H1 (cell line): ENCODE results near the gene CLIC1. TPM values are rescaled to one million over a fixed set of nuclear protein-coding genes. Genes with fewer than 3 reads are reported as not detected.

ENCODE experiments used
- CTCF ChIA-PET: fragments of 300-600 bp; sonication (Branson Sonifier 250); formaldehyde crosslinking; loops from one replicate; lab custom pipeline; 2021; ENCODE audit not compliant: partially characterized antibody; lab: Charles Lee
- POLR2A ChIA-PET: fragments of 300-600 bp; sonication (Branson Sonifier 250); formaldehyde crosslinking; loops from one replicate; lab custom pipeline; 2021; ENCODE audit warnings: inconsistent platforms; ENCODE audit not compliant: partially characterized antibody; lab: Charles Lee
- DNase-seq, 2 experiments: peaks; one replicate each; pipeline versions ENCODE4 v3.0.0 to v3.0.0-alpha.2; 2010 to 2022; ENCODE audit warnings: low spot score in 2 of 2, low read depth in 1 of 2, mixed read lengths in 1 of 2
- FAIRE-seq: peaks from 2 replicates; lab custom pipeline; 2011; peaks lifted over from hg19 to GRCh38; lab: Jason Lieb, UNC
- H2AFZ ChIP-seq: 2 replicates; pipeline ENCODE4 v1.8.1; 2012; ENCODE audit warnings: low read length, inconsistent platforms
- H2AK5ac ChIP-seq: 2 replicates; pipeline ENCODE4 v1.6.1; 2013; ENCODE audit warnings: low read depth, low read length
- H2BK120ac ChIP-seq: replicated peaks from 2 replicates; pipeline ENCODE3; 2013; ENCODE audit warnings: low read depth, low read length, inconsistent platforms
- H2BK12ac ChIP-seq: 2 replicates; pipeline ENCODE4 v1.6.1; 2013; ENCODE audit warnings: low read depth, low read length
- H2BK15ac ChIP-seq: 2 replicates; pipeline ENCODE4 v1.6.1; 2013; ENCODE audit warnings: low read length
- H2BK20ac ChIP-seq: 2 replicates; pipeline ENCODE4 v1.6.1; 2013; ENCODE audit warnings: low read length
- H2BK5ac ChIP-seq: 2 replicates; pipeline ENCODE4 v1.6.1; 2013; ENCODE audit warnings: low read depth, low read length
- H3K14ac ChIP-seq: 2 replicates; pipeline ENCODE4 v1.6.1; 2013; ENCODE audit warnings: inconsistent platforms; ENCODE audit not compliant: insufficient read length
- H3K18ac ChIP-seq: 2 replicates; pipeline ENCODE4 v1.6.1; 2013; ENCODE audit warnings: low read length; ENCODE audit errors: extremely low read depth
- H3K23ac ChIP-seq: 2 replicates; pipeline ENCODE4 v1.6.1; 2013; ENCODE audit warnings: inconsistent platforms; ENCODE audit not compliant: insufficient read length
- H3K23me2 ChIP-seq: 2 replicates; pipeline ENCODE4 v1.6.1; 2013; ENCODE audit warnings: low read depth, low read length
- H3K27ac ChIP-seq: 2 replicates; pipeline ENCODE4 v1.6.1; 2011; ENCODE audit warnings: low read depth, low read length, inconsistent platforms
- H3K27me3 ChIP-seq, 4 experiments: replicated peaks in 1 of 4; 1 replicate in 1 of 4; 2 replicates in 3 of 4; pipeline versions ENCODE4 v1.6.1 to v1.8.1; 2011 to 2013; ENCODE audit warnings: low read length in 3 of 4, mild to moderate bottlenecking in 3 of 4, inconsistent platforms in 2 of 4, mixed read lengths in 2 of 4, moderate library complexity in 1 of 4; ENCODE audit not compliant: control insufficient read depth in 3 of 4, insufficient read depth in 3 of 4; ENCODE audit errors: extremely low read depth in 1 of 4
- H3K36me3 ChIP-seq, 4 experiments: 2 replicates each; pipeline versions ENCODE4 v1.6.1 to v1.8.1; 2011 to 2013; ENCODE audit warnings: mild to moderate bottlenecking in 4 of 4, low read length in 3 of 4, moderate library complexity in 2 of 4, control low read depth in 1 of 4, inconsistent platforms in 1 of 4; ENCODE audit not compliant: insufficient read depth in 4 of 4, control insufficient read depth in 2 of 4
- H3K4ac ChIP-seq: replicated peaks from 2 replicates; pipeline ENCODE3; 2013; ENCODE audit warnings: low read length, low read depth, mixed read lengths, inconsistent platforms; ENCODE audit not compliant: insufficient read length
- H3K4me1 ChIP-seq, 4 experiments: replicated peaks in 1 of 4; 1 replicate in 1 of 4; 2 replicates in 3 of 4; pipeline versions ENCODE4 v1.6.1 to v1.8.1; 2011 to 2013; ENCODE audit warnings: low read length in 3 of 4, inconsistent platforms in 2 of 4, mixed read lengths in 1 of 4; ENCODE audit not compliant: insufficient read depth in 4 of 4, control insufficient read depth in 3 of 4
- H3K4me2 ChIP-seq, 2 experiments: 2 replicates each; pipeline versions ENCODE4 v1.6.1 to v1.8.1; 2011 to 2013; ENCODE audit warnings: low read depth in 2 of 2, low read length in 2 of 2, control low read depth in 1 of 2, inconsistent platforms in 1 of 2, mild to moderate bottlenecking in 1 of 2; ENCODE audit not compliant: insufficient read depth in 1 of 2
- H3K4me3 ChIP-seq, 4 experiments: fragments of 200-600, 300-600 bp in 1 of 4; sonication (generic), shearing (Covaris generic), sonication (Bioruptor Twin) in 1 of 4; 2 replicates each; pipeline versions ENCODE4 v1.5.1 to v1.8.1; 2011 to 2016; ENCODE audit warnings: low read length in 4 of 4, low read depth in 3 of 4, control low read depth in 2 of 4, inconsistent platforms in 2 of 4, mild to moderate bottlenecking in 2 of 4, mixed read lengths in 1 of 4, moderate library complexity in 1 of 4; ENCODE audit not compliant: insufficient read depth in 2 of 4; ENCODE audit errors: extremely low read depth in 1 of 4
- H3K56ac ChIP-seq: replicated peaks from 2 replicates; pipeline ENCODE3; 2013; ENCODE audit warnings: low read depth, mild to moderate bottlenecking, mixed read lengths, low read length, inconsistent platforms; ENCODE audit not compliant: insufficient read length
- H3K79me1 ChIP-seq: 2 replicates; pipeline ENCODE4 v1.6.1; 2013; ENCODE audit warnings: low read depth, low read length, control low read depth
- H3K79me2 ChIP-seq, 2 experiments: 2 replicates each; pipeline versions ENCODE4 v1.6.1 to v1.8.1; 2012 to 2013; ENCODE audit warnings: low read length in 2 of 2, mild to moderate bottlenecking in 2 of 2, inconsistent platforms in 1 of 2; ENCODE audit not compliant: insufficient read depth in 2 of 2, control insufficient read depth in 1 of 2
- H3K9ac ChIP-seq, 4 experiments: replicated peaks in 1 of 4; 1 replicate in 1 of 4; 2 replicates in 3 of 4; pipeline versions ENCODE4 v1.6.1 to v1.8.1; 2011 to 2013; ENCODE audit warnings: low read depth in 3 of 4, low read length in 3 of 4, control low read depth in 2 of 4, mild to moderate bottlenecking in 2 of 4, moderate library complexity in 2 of 4, inconsistent platforms in 1 of 4; ENCODE audit errors: extremely low read depth in 1 of 4
- H3K9me3 ChIP-seq, 2 experiments: 2 replicates each; pipeline versions ENCODE4 v1.6.1 to v1.8.1; 2012 to 2013; ENCODE audit warnings: mild to moderate bottlenecking in 2 of 2, moderate library complexity in 2 of 2, control low read depth in 1 of 2, inconsistent platforms in 1 of 2, low read depth in 1 of 2, low read length in 1 of 2, mixed read lengths in 1 of 2; ENCODE audit not compliant: insufficient read depth in 2 of 2
- H4K20me1 ChIP-seq, 2 experiments: replicated peaks in 1 of 2; 2 replicates each; pipeline versions ENCODE3 to v1.8.1; 2011 to 2013; ENCODE audit warnings: inconsistent platforms in 2 of 2, low read length in 2 of 2, mild to moderate bottlenecking in 1 of 2; ENCODE audit not compliant: insufficient read depth in 2 of 2, control insufficient read depth in 1 of 2
- H4K5ac ChIP-seq: 2 replicates; pipeline ENCODE4 v1.6.1; 2013; ENCODE audit warnings: low read length, low read depth, mixed read lengths, inconsistent platforms; ENCODE audit not compliant: insufficient read length
- H4K8ac ChIP-seq: 2 replicates; pipeline ENCODE4 v1.8.0; 2013; ENCODE audit warnings: mild to moderate bottlenecking, moderate library complexity, low read length, inconsistent platforms; ENCODE audit not compliant: insufficient read depth; ENCODE audit errors: extremely low read depth
- H4K91ac ChIP-seq: replicated peaks from 2 replicates; pipeline ENCODE3; 2013; ENCODE audit warnings: low read length, mixed read lengths, inconsistent platforms; ENCODE audit not compliant: insufficient read length
- BACH1 ChIP-seq: IDR thresholded peaks from 2 replicates; pipeline ENCODE4 v1.6.1; 2012; ENCODE audit warnings: low read length, improper control_type of control experiment
- SAP30 ChIP-seq: fragments of 300-600 bp; sonication (generic); IDR thresholded peaks from 2 replicates; pipeline ENCODE4 v1.7.1; 2012; ENCODE audit warnings: low read length, moderate library complexity, mild to moderate bottlenecking, inconsistent platforms; ENCODE audit not compliant: insufficient read depth, insufficient replicate concordance
- USF2 ChIP-seq: IDR thresholded peaks from 2 replicates; pipeline ENCODE4 v1.6.1; 2011; ENCODE audit warnings: low read length, improper control_type of control experiment
- WGBS, 2 experiments: shearing (Covaris generic) in 1 of 2; methylation state at CpG; one replicate each; pipeline versions ENCODE4 v1.1.6 to v1.1.7; 2013 to 2015; ENCODE audit warnings: low lambda C conversion rate in 2 of 2, mixed read lengths in 2 of 2, inconsistent platforms in 1 of 2, low coverage in 1 of 2, missing lambda C conversion rate in 1 of 2; ENCODE audit not compliant: insufficient replicate concordance in 2 of 2, insufficient coverage in 1 of 2, insufficient read length in 1 of 2; ENCODE audit errors: extremely low coverage in 1 of 2, missing lambda C conversion rate in 1 of 2; 5-methylcytosine and 5-hydroxymethylcytosine counted together
- polyA plus RNA-seq, 7 experiments: library from polyadenylated mRNA; depleted of rRNA in 3 of 7; stranded (reverse) in 5 of 7; unstranded in 2 of 7; fragments of >200 nt in 5 of 7; fragments of 200-250 nt in 2 of 7; gene quantifications; 1 replicate in 5 of 7; 2 replicates in 1 of 7; 4 replicates in 1 of 7; pipeline versions ENCODE4 v1.2.1 to v1.2.3, GENCODE V29; 2011 to 2013; ENCODE audit warnings: missing spikeins in 2 of 7, mixed read lengths in 2 of 7
- total RNA-seq: library from RNA; stranded (reverse); fragmentation: NEBNext Ultra II Directional; extraction: Animal tissue kit (Norgen Biotek cat#: 25700); gene quantifications from 2 replicates; pipeline ENCODE4 v1.2.1, GENCODE V29; 2021

The CLIC1 gene
- total and polyA plus RNA-seq, 2 of the 8 experiments (the other 6 are each of a cell fraction or from before 2014, with no cell fraction given), result 250 to 277 TPM

GRCh38 chr6:31760790-31761189 is 24.5 kb upstream of the CLIC1 start:
- TF ChIP-seq USF2 (no peak), BACH1 (no peak), SAP30 (no peak)
- no peak overlapping the region for H2AFZ ChIP-seq
- H3K4me1 ChIP-seq, result peaks cover 0 to 5% (median 0%) of the 10 kb centered on the region in 4 experiments; a peak in 2 of 7 replicates
- no peak overlapping the region for H3K4me2 ChIP-seq
- H2BK15ac ChIP-seq, result no peak overlapping the region
- FAIRE-seq (no peak), DNase-seq (no peak)
- no peak overlapping the region for H3K14ac ChIP-seq
- H2BK120ac ChIP-seq, result no peak overlapping the region
- 95% methylated on average over 5 of the region's 5 CpGs; no CpG with 5 or more reads in 1 of the 2 experiments for WGBS, 2 experiments
- no peak overlapping the region for H3K4ac ChIP-seq
- no peaks in the 10 kb centered on the region for H4K20me1 ChIP-seq
- no peak overlapping the region for H3K27ac ChIP-seq
- H3K56ac ChIP-seq, result no peak overlapping the region
- no peak overlapping the region for H2BK5ac ChIP-seq
- no peak overlapping the region; a peak in 1 of 7 replicates for H3K9ac ChIP-seq
- peaks cover 0 to 16% (median 1%) of the 10 kb centered on the region in 4 experiments; a peak in 3 of 8 replicates for H3K36me3 ChIP-seq
- no peak overlapping the region for H4K8ac ChIP-seq
- no peaks in the 10 kb centered on the region; the same call in 1 of the 2 replicates for H3K23me2 ChIP-seq
- no peak overlapping the region for H3K4me3 ChIP-seq
- H4K5ac ChIP-seq, result no peak overlapping the region
- no peaks in the 10 kb centered on the region for H3K79me1 ChIP-seq
- H3K79me2 ChIP-seq, result no peaks in the 10 kb centered on the region
- no peak overlapping the region for H4K91ac ChIP-seq
- H3K9me3 ChIP-seq, result no peaks in the 10 kb centered on the region
- H2BK12ac ChIP-seq, result no peak overlapping the region
- H2AK5ac ChIP-seq, result no peak overlapping the region
- H3K23ac ChIP-seq, result no peak overlapping the region
- no peaks in the 10 kb centered on the region for H3K27me3 ChIP-seq
- no peak overlapping the region for H2BK20ac ChIP-seq
- ChIA-PET CTCF (interaction anchor here (1.0 to 3.0 kb wide), 3 partner anchors 14 to 37 kb away, joined by 3 to 12 read pairs (median 3); partner anchors contain the start of gene MPIG6B), POLR2A (interaction anchor here (0.6 to 6.3 kb wide), 9 partner anchors 8 to 101 kb away, joined by 3 to 38 read pairs (median 4); partner anchors contain the start of genes LY6G5C, MSH5 and VARS1)
- no peak overlapping the region for H3K18ac ChIP-seq
